Measurements from ENCODE around the gene LENG8. TPM values are rescaled to one million over a fixed set of nuclear protein-coding genes. Genes with fewer than 3 reads are reported as not detected.
"Not testable (repeated sequence)": the region's sequence is repeated elsewhere in the genome, so short reads cannot be mapped to it uniquely, and the experiment has no call there.

The LENG8 gene
- polyA plus RNA-seq, 3 donors from 2014 or later: 3.2 to 8.6 (median 3.2) TPM

GRCh38 chr19:54495284-54495683, 46.3 kb downstream of the LENG8 start:
- Mint-ChIP-seq H3K4me1 (peaks cover 33 to 38% of the 10 kb centered on the region in 2 donors), H3K27me3 (ENCODE audit: low read depth in 3 of 3) (peaks cover 5 to 21% (median 8%) of the 10 kb centered on the region in 3 donors)
- H3K27ac Mint-ChIP-seq, H3K36me3 Mint-ChIP-seq, H3K9me3 Mint-ChIP-seq, H3K4me3 Mint-ChIP-seq, DNase-seq: not testable (repeated sequence)

GRCh38 chr19:54497747-54498450, 48.9 kb downstream of the LENG8 start:
- peak overlapping the region; percentile 24 to 71 (median 64) for H3K4me3 Mint-ChIP-seq
- peak overlapping the region in 1 of 6 donors; percentile 28 for H3K27ac Mint-ChIP-seq
- DNase-seq: peak; percentile 39 to 43 (median 41)
- not testable (repeated sequence) for H3K36me3 Mint-ChIP-seq, H3K9me3 Mint-ChIP-seq
- peaks cover 41 to 46% of the 10 kb centered on the region in 2 donors for H3K4me1 Mint-ChIP-seq
- H3K27me3 Mint-ChIP-seq (ENCODE audit: low read depth in 3 of 3): peaks cover 5 to 20% (median 9%) of the 10 kb centered on the region in 3 donors

- not testable (repeated sequence) for DNase-seq, H3K9me3 Mint-ChIP-seq, H3K27ac Mint-ChIP-seq, H3K36me3 Mint-ChIP-seq
- Mint-ChIP-seq H3K27me3 (ENCODE audit: low read depth in 3 of 3) (peaks cover 2 to 18% (median 6%) of the 10 kb centered on the region in 3 donors), H3K4me3 (peak overlapping the region in 4 of 5 donors; percentile 24 to 71 (median 64)), H3K4me1 (peaks cover 46% of the 10 kb centered on the region in 2 donors)
Measured at GRCh38 chr19:54498451-54498772, 49.4 kb downstream of the LENG8 start.

- peaks cover 0 to 5% (median 5%) of the 10 kb centered on the region in 3 donors for H3K36me3 Mint-ChIP-seq
- H3K27ac Mint-ChIP-seq: peak within 1 kb of the TSS; percentile 3 to 84 (median 62)
- H3K4me3 Mint-ChIP-seq: peak within 1 kb of the TSS; percentile 52 to 85 (median 64)
- peaks cover 8% of the 10 kb centered on the region in 3 donors for H3K27me3 Mint-ChIP-seq (ENCODE audit: low read depth in 3 of 3)
- peak; percentile 41 to 56 (median 42) for DNase-seq
- peaks cover 0 to under 1% (median 0%) of the 10 kb centered on the region in 6 donors for H3K9me3 Mint-ChIP-seq
- peaks cover 61 to 66% of the 10 kb centered on the region in 2 donors for H3K4me1 Mint-ChIP-seq
Measured at GRCh38 chr19:54502518-54503048, 53.6 kb downstream of the LENG8 start, which contains the start of gene LAIR2. Gene LAIR2 (plus strand): TSS chr19:54502831. CDS start chr19:54502919, 88 bp downstream.

GRCh38 chr19:54505542-54505941, 56.5 kb downstream of the LENG8 start:
- peak overlapping the region; percentile 58 to 85 (median 78) for H3K4me3 Mint-ChIP-seq

GRCh38 chr19:54506079-54506478, 57.1 kb downstream of the LENG8 start:
- Mint-ChIP-seq H3K36me3 (peaks cover 0 to 5% (median 5%) of the 10 kb centered on the region in 3 donors), H3K27ac (peak overlapping the region; percentile 83 to 91 (median 87)), H3K4me3 (peak overlapping the region; percentile 72 to 85 (median 78)), H3K9me3 (peaks cover 0 to 1% (median 0%) of the 10 kb centered on the region in 6 donors), H3K4me1 (peaks cover 65 to 66% of the 10 kb centered on the region in 2 donors), H3K27me3 (ENCODE audit: low read depth in 3 of 3) (peaks cover 0 to 8% (median 6%) of the 10 kb centered on the region in 3 donors)
- no peak for DNase-seq

More at GRCh38 chr19:54505542-54505941, 56.5 kb downstream of the LENG8 start:
- not testable (repeated sequence) for H3K27me3 Mint-ChIP-seq (ENCODE audit: low read depth in 3 of 3); H3K36me3 Mint-ChIP-seq; H3K9me3 Mint-ChIP-seq
- Mint-ChIP-seq H3K4me1 (peaks cover 65 to 66% of the 10 kb centered on the region in 2 donors), H3K27ac (peak overlapping the region; percentile 65 to 92 (median 86))
- DNase-seq: peak in 1 of 3 donors; percentile 29

- peak in 1 of 3 donors; percentile 25 for DNase-seq
- H3K4me1 Mint-ChIP-seq: peaks cover 64% of the 10 kb centered on the region in 2 donors
- H3K36me3 Mint-ChIP-seq; H3K27me3 Mint-ChIP-seq (ENCODE audit: low read depth in 3 of 3); H3K9me3 Mint-ChIP-seq: not testable (repeated sequence)
- H3K4me3 Mint-ChIP-seq: peak overlapping the region; percentile 72 to 85 (median 78)
- H3K27ac Mint-ChIP-seq: peak overlapping the region; percentile 83 to 91 (median 87)
Measured at GRCh38 chr19:54507038-54507717, 58.2 kb downstream of the LENG8 start.

GRCh38 chr19:54507824-54508223, 58.8 kb downstream of the LENG8 start:
- Mint-ChIP-seq H3K27me3 (ENCODE audit: low read depth in 3 of 3) (peaks cover 0 to 9% (median 6%) of the 10 kb centered on the region in 3 donors), H3K27ac (peak overlapping the region; percentile 83 to 91 (median 87)), H3K36me3 (peaks cover 0 to 5% (median 5%) of the 10 kb centered on the region in 3 donors), H3K4me1 (peaks cover 57 to 58% of the 10 kb centered on the region in 2 donors), H3K9me3 (peaks cover 0 to 1% (median 0%) of the 10 kb centered on the region in 6 donors), H3K4me3 (peak overlapping the region; percentile 72 to 85 (median 78))
- no peak for DNase-seq

GRCh38 chr19:54508487-54508886, 59.5 kb downstream of the LENG8 start:
- Mint-ChIP-seq H3K27me3 (ENCODE audit: low read depth in 3 of 3) (peaks cover 0 to 10% (median 8%) of the 10 kb centered on the region in 3 donors), H3K4me1 (peaks cover 52 to 57% of the 10 kb centered on the region in 2 donors), H3K27ac (peak overlapping the region in 1 of 6 donors; percentile 88)

GRCh38 chr19:54509200-54509940, 60.4 kb downstream of the LENG8 start:
- H3K36me3 Mint-ChIP-seq, DNase-seq: not testable (repeated sequence)

More at GRCh38 chr19:54508487-54508886, 59.5 kb downstream of the LENG8 start:
- H3K9me3 Mint-ChIP-seq, H3K36me3 Mint-ChIP-seq, DNase-seq: not testable (repeated sequence)
- peak overlapping the region in 2 of 5 donors; percentile 74 to 83 for H3K4me3 Mint-ChIP-seq

More at GRCh38 chr19:54509200-54509940, 60.4 kb downstream of the LENG8 start:
- not testable (repeated sequence) for H3K9me3 Mint-ChIP-seq
- H3K27ac Mint-ChIP-seq: peak overlapping the region in 1 of 6 donors; percentile 7
- H3K27me3 Mint-ChIP-seq (ENCODE audit: low read depth in 3 of 3): peaks cover 0 to 10% (median 8%) of the 10 kb centered on the region in 3 donors
- H3K4me1 Mint-ChIP-seq: peaks cover 48 to 53% of the 10 kb centered on the region in 2 donors
- H3K4me3 Mint-ChIP-seq: peak overlapping the region in 4 of 5 donors; percentile 9 to 51 (median 27)

Data from immature natural killer cell (primary cell).